Limb (tissue), 2 donors: Measurements from ENCODE around the gene TBC1D28.
"Not testable (repeated sequence)": the region's sequence is repeated elsewhere in the genome, so short reads cannot be mapped to it uniquely, and the experiment has no call there.

Experiments
- DNase-seq, 2 donors: peaks; one replicate each; pipeline ENCODE4 v3.0.0-alpha.2; 2016; ENCODE audit errors: extremely low spot score in 2 of 2

Gene TBC1D28

GRCh38 chr17:18617613-18618012 is 26.6 kb downstream of the TBC1D28 start:
- not testable (repeated sequence) for DNase-seq

DNA sequence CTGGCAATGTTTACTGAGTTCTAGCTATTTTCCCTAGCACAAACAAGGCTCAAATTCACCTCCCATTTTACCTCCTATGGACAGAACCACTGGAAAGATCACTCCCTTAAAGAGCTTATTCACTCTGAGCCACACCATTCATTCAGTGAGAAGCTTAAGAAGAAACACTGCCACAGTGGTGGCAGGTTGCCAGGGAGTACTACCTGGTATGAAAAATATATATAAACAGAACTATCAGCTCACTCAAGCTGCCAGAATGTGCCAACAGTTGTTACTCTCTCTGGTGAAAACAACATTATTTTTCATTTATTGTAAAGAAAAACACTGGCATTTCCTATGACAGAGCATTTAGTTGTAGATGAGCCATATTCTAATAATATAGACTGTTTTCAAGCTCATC is 31.2 kb downstream of the TBC1D28 start:
- DNase-seq = not testable (repeated sequence)

DNA sequence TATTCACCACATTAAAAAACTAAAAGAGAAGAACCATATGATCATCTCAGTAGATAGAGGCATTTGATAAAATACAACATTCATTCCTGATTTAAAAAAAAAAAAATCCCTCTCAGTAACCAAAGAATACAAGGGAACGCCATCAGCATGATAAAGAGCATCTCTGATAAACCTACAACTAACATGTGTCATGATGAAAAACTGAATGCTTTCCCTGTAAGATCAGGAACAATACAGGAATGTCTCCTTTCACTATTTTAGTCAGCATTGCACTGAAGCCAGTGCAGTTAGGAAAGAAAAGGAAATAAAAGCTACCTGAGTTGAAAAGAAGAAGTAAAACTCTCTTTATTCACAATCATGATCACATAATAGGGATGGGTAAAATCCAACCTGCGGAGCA is 51.1 kb downstream of the TBC1D28 start:
- not testable (repeated sequence) for DNase-seq
